Transverse colon (tissue), 4 donors: Measurements from ENCODE around the gene DNAJC11. TPM values are rescaled to one million over a fixed set of nuclear protein-coding genes. Genes with fewer than 3 reads are reported as not detected.

ENCODE experiments used
- DNase-seq: peaks from one replicate; pipeline ENCODE4 v3.0.0-alpha.2; 2019
- H3K27ac ChIP-seq, 4 donors: fragments of 200-600 bp; sonication (generic); 2 replicates each; pipeline ENCODE4 v1.5.1; 2016 to 2018; ENCODE audit warnings: inconsistent platforms in 4 of 4
- H3K27me3 ChIP-seq: fragments of 200-600 bp; sonication (generic); 2 replicates; pipeline ENCODE4 v1.5.1; 2017; ENCODE audit warnings: inconsistent platforms
- H3K36me3 ChIP-seq, 4 donors: fragments of 200-600 bp; sonication (generic); 2 replicates each; pipeline ENCODE4 v1.5.1; 2017 to 2019; ENCODE audit warnings: inconsistent platforms in 4 of 4
- H3K4me1 ChIP-seq, 4 donors: fragments of 200-600 bp; sonication (generic); 2 replicates each; pipeline ENCODE4 v1.5.1; 2017 to 2020; ENCODE audit warnings: inconsistent platforms in 4 of 4
- H3K4me3 ChIP-seq, 4 donors: fragments of 200-600 bp; sonication (generic); 1 replicate in 1 of 4; 2 replicates in 3 of 4; pipeline versions ENCODE4 v1.5.1 to v1.6.1; 2017 to 2019; ENCODE audit warnings: inconsistent platforms in 4 of 4
- H3K9me3 ChIP-seq, 2 donors: fragments of 200-600 bp; sonication (generic); 2 replicates each; pipeline ENCODE4 v1.5.1; 2017 to 2019; ENCODE audit warnings: inconsistent platforms in 2 of 2
- EP300 ChIP-seq: sonication (generic); formaldehyde crosslinking; IDR thresholded peaks from one replicate; pipeline ENCODE4 v1.6.1; 2017; ENCODE audit warnings: antibody characterized with exemption, low read depth
- POLR2A ChIP-seq: fragments of 450-650 bp; IDR thresholded peaks from one replicate; pipeline ENCODE4 v1.6.1; 2016; ENCODE audit warnings: antibody characterized with exemption, mild to moderate bottlenecking, moderate library complexity
- POLR2AphosphoS5 ChIP-seq, 3 donors: sonication (generic); formaldehyde crosslinking; IDR thresholded peaks; one replicate each; pipeline ENCODE4 v1.6.1; 2016; ENCODE audit warnings: antibody characterized with exemption in 3 of 3
- WGBS, 2 donors: methylation state at CpG; one replicate each; pipeline ENCODE4 v1.1.5; 2018; ENCODE audit warnings: low coverage in 1 of 2; 5-methylcytosine and 5-hydroxymethylcytosine counted together
- in situ Hi-C, 4 donors: fragments of 200-750 bp; cut with MboI; loops; one replicate each; pipeline versions ENCODE4 v1.15.0 to v1.15.1; 2017; ENCODE audit warnings: low sequenced_read_pairs in 3 of 4, low pct_ligation_motif_present in 1 of 4, low pct_unique_long_range_greater_than_20kb in 1 of 4
- intact Hi-C: fragments of 100-400 bp; cut with DNase I; formaldehyde crosslinking; loops from one replicate; pipeline ENCODE4 v1.15.1; 2023; ENCODE audit warnings: low total_unique reads
- total RNA-seq, 4 donors: library from RNA; depleted of rRNA; stranded (reverse); fragments of >200 nt; gene quantifications; one replicate each; pipeline ENCODE4 v1.1.0, GENCODE V29; 2016
- TF ChIP-seq, protein P1 (sequence below), 5 experiments: fragments of 200-600 bp in 3 of 5; fragments of 450-650 bp in 2 of 5; sonication (generic) in 3 of 5; IDR thresholded peaks; 1 replicate in 2 of 5; 2 replicates in 3 of 5; pipeline ENCODE4 v1.5.1; 2016 to 2017; ENCODE audit warnings: antibody characterized with exemption in 5 of 5, inconsistent platforms in 3 of 5, mild to moderate bottlenecking in 2 of 5, moderate library complexity in 1 of 5

DNAJC11 gene
- total RNA-seq, 4 donors from 2014 or later: 62.1 to 80.0 (median 70.9) TPM

DNA sequence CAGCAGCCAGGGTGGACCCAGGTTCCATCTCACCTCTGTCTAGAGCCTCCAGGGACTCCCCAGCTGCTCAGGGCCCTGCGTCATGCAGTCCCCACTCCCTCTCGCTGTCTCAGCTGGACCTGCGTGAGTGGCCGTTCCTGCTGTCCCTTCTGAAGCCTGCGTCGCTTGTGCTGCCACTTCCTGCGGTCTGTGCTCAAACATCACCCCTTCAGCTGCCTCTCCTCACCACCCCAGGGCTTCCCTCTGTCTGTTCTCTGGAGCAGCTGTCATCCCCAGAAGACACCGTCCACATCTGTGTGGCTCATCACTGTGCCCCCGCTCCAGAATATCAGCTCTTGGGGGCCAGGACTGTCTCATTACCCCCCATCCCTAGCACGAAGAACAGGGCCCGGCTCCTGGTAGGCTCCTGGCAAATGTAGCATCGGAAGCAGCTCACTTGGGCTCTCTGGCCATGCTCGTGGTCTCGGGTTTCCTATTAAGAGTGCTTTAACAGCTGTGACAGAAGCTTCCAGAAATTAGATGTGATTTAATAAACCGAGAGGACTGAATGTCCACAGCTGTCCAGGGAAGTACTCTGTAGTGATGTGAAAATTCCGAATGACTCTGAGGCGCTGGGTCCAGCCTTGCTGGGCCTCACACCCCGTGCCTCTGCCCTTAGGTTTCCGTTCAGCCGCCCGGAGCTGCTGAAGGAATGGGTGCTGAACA, 73.6 kb downstream of the DNAJC11 start:
- DNase-seq: no peak
- TF ChIP-seq, protein P1, sequence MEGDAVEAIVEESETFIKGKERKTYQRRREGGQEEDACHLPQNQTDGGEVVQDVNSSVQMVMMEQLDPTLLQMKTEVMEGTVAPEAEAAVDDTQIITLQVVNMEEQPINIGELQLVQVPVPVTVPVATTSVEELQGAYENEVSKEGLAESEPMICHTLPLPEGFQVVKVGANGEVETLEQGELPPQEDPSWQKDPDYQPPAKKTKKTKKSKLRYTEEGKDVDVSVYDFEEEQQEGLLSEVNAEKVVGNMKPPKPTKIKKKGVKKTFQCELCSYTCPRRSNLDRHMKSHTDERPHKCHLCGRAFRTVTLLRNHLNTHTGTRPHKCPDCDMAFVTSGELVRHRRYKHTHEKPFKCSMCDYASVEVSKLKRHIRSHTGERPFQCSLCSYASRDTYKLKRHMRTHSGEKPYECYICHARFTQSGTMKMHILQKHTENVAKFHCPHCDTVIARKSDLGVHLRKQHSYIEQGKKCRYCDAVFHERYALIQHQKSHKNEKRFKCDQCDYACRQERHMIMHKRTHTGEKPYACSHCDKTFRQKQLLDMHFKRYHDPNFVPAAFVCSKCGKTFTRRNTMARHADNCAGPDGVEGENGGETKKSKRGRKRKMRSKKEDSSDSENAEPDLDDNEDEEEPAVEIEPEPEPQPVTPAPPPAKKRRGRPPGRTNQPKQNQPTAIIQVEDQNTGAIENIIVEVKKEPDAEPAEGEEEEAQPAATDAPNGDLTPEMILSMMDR (IDR thresholded peaks at IDR 0.05): no peak
- TF ChIP-seq POLR2A (no peak), POLR2AphosphoS5 (IDR thresholded peaks at IDR 0.05) (no peak), EP300 (no peak)
- Histone ChIP-seq H3K9me3 (no peaks in the 10 kb centered on the region), H3K36me3 (peaks cover 0 to 11% (median 5%) of the 10 kb centered on the region in 4 donors), H3K4me1 (peaks cover 10 to 22% (median 17%) of the 10 kb centered on the region in 4 donors), H3K4me3 (no peak overlapping the region), H3K27ac (no peak overlapping the region), H3K27me3 (no peaks in the 10 kb centered on the region)
- intact Hi-C loops (no loop called here), in situ Hi-C loops (loop anchor here in 3 of 4 donors (10.0 to 25.0 kb wide), 2 partner anchors 53 to 141 kb away; partner anchors contain the start of genes PLEKHG5 (in 3 of the 3) and ZBTB48 (in 1 of the 3))
- WGBS, 2 donors: 88 to 100% methylated on average over 3 to 21 of the region's 21 CpGs

DNA sequence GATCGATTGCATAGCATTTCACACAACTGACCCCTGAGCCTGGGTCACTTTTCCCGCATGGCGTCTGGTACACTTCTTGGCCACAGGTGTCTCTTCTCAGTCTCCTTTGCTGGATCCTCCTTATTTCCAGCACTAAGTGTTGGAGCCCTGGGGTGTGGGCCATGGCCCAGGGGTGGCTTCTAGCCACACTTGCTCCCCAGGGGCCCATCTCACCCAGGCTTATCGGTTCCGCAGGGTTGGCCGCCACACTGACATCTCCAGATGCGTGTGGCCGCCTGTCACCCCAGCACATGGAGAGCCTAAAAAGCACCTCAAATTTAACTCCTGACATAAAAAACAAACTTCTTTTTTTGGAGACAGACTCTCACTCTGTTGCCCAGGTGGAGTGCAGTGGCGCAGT, 74.6 kb downstream of the DNAJC11 start:
- H3K9me3 ChIP-seq: no peaks in the 10 kb centered on the region
- peaks cover 0 to 9% (median 0%) of the 10 kb centered on the region in 4 donors for H3K36me3 ChIP-seq
- no peaks in the 10 kb centered on the region for H3K27me3 ChIP-seq
- H3K4me1 ChIP-seq: peaks cover 10 to 22% (median 17%) of the 10 kb centered on the region in 4 donors
- DNase-seq: no peak
- TF ChIP-seq POLR2AphosphoS5 (IDR thresholded peaks at IDR 0.05) (no peak), EP300 (no peak), POLR2A (no peak)
- TF ChIP-seq, protein P1 (IDR thresholded peaks at IDR 0.05): no peak
- intact Hi-C loops (no loop called here), in situ Hi-C loops (loop anchor here in 3 of 4 donors (10.0 to 25.0 kb wide), 2 partner anchors 52 to 140 kb away; partner anchors contain the start of genes PLEKHG5 (in 3 of the 3) and ZBTB48 (in 1 of the 3))
- H3K27ac ChIP-seq: no peak overlapping the region
- no peak overlapping the region for H3K4me3 ChIP-seq
- WGBS, 2 donors: 90 to 93% methylated on average over 3 to 9 of the region's 9 CpGs

DNA sequence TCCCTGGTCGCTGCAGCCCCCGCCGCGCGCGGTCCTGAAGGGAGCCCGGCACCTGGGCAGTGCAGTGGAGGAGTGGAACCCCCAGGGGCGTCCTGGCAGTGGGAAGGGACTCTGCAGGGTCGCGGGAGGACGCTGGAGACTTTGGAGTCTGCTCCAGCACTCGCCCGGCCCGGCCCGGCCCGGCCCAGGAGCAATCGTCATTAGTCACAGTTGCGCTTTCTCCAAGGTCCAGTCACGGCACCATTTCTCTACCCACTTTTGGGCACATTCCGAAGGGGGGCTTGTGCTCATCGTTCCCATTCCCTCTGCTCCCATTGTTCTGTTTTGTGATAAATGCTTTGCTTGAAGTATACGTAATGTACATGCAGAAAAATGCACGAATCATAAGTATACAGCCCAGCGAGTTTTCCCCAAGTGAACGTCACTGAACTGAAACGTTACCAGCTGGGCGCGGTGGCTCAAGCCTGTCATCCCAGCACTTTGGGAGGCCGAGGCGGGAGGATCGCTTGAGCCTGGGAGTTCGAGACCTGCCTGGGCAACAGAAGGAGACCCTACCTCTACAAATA, 75.9 kb downstream of the DNAJC11 start:
- H3K27ac ChIP-seq: peak overlapping the region; percentile 90 to 94 (median 92)
- TF ChIP-seq POLR2AphosphoS5 (IDR thresholded peaks at IDR 0.05): peak in 1 of 3 donors; percentile 10
- TF ChIP-seq, protein P1 (IDR thresholded peaks at IDR 0.05): no peak
- peak; percentile 6 for TF ChIP-seq POLR2A
- in situ Hi-C loops (loop anchor here in 3 of 4 donors (10.0 to 25.0 kb wide), 2 partner anchors 51 to 138 kb away; partner anchors contain the start of genes PLEKHG5 (in 3 of the 3) and ZBTB48 (in 1 of the 3)), intact Hi-C loops (no loop called here)
- peak overlapping the region; percentile 67 to 91 (median 84) for H3K4me3 ChIP-seq
- WGBS, 2 donors: 0 to 3% methylated on average over 3 to 29 of the region's 32 CpGs
- peaks cover 10 to 22% (median 17%) of the 10 kb centered on the region in 4 donors for H3K4me1 ChIP-seq
- H3K9me3 ChIP-seq: no peaks in the 10 kb centered on the region
- DNase-seq: peak; percentile 45
- H3K27me3 ChIP-seq: no peaks in the 10 kb centered on the region
- H3K36me3 ChIP-seq: peaks cover 0 to 17% (median 4%) of the 10 kb centered on the region in 4 donors
